Esophagus squamous epithelium (tissue), 5 donors: ENCODE results near the gene MKS1. TPM values are rescaled to one million over a fixed set of nuclear protein-coding genes. Genes with fewer than 3 reads are reported as not detected.
A peak's percentile ranks its signal among the peaks of the same experiment; 100 is the strongest.

ENCODE experiments used
- DNase-seq: peaks from one replicate; lab custom pipeline; 2025; lab: John Stamatoyannopoulos, UW
- H3K27ac ChIP-seq, 4 donors: fragments of 200-600 bp; sonication (generic); one replicate each; pipeline ENCODE4 v1.5.1; 2016 to 2019; ENCODE audit warnings: mild to moderate bottlenecking in 1 of 4
- H3K27me3 ChIP-seq, 4 donors: fragments of 200-600 bp; sonication (generic); 1 replicate in 3 of 4; 2 replicates in 1 of 4; pipeline versions ENCODE4 v1.5.1 to v1.6.0; 2017 to 2021; ENCODE audit warnings: antibody characterized with exemption in 1 of 4
- H3K36me3 ChIP-seq, 3 donors: fragments of 200-600 bp; sonication (generic); one replicate each; pipeline ENCODE4 v1.5.1; 2016 to 2019
- H3K4me1 ChIP-seq, 3 donors: fragments of 200-600 bp; sonication (generic); one replicate each; pipeline ENCODE4 v1.5.1; 2017 to 2019
- H3K4me3 ChIP-seq, 4 donors: fragments of 200-600 bp; sonication (generic); 1 replicate in 3 of 4; 2 replicates in 1 of 4; pipeline ENCODE4 v1.5.1; 2016 to 2019; ENCODE audit warnings: mild to moderate bottlenecking in 2 of 4, moderate library complexity in 1 of 4
- H3K9me3 ChIP-seq, 3 donors: fragments of 200-600 bp; sonication (generic); one replicate each; pipeline ENCODE4 v1.5.1; 2016 to 2019
- POLR2A ChIP-seq, 4 donors: fragments of 450-650 bp; IDR thresholded peaks; one replicate each; pipeline ENCODE4 v1.6.1; 2017; ENCODE audit warnings: antibody characterized with exemption in 4 of 4, mild to moderate bottlenecking in 4 of 4, moderate library complexity in 3 of 4
- WGBS, 2 donors: methylation state at CpG; one replicate each; pipeline ENCODE4 v1.1.5; 2018; 5-methylcytosine and 5-hydroxymethylcytosine counted together
- intact Hi-C: fragments of 100-400 bp; cut with DNase I; formaldehyde crosslinking; loops from one replicate; pipeline ENCODE4 v1.15.0; 2022
- total RNA-seq, 4 donors: library from RNA; depleted of rRNA; stranded (reverse); fragments of >200 nt; gene quantifications; one replicate each; pipeline ENCODE4 v1.1.0, GENCODE V29; 2016
- TF ChIP-seq, protein P1 (sequence below), 6 experiments: fragments of 450-650 bp in 4 of 6; fragments of 200-600 bp in 2 of 6; sonication (generic) in 2 of 6; IDR thresholded peaks; one replicate each; pipeline ENCODE4 v1.5.1; 2016 to 2019; ENCODE audit warnings: antibody characterized with exemption in 6 of 6, mild to moderate bottlenecking in 4 of 6, moderate library complexity in 4 of 6
- donor health status: DM: yes; HTN: yes; CAD: no.

The MKS1 gene
- total RNA-seq, 4 donors from 2014 or later: 5.3 to 10.8 (median 9.3) TPM

DNA sequence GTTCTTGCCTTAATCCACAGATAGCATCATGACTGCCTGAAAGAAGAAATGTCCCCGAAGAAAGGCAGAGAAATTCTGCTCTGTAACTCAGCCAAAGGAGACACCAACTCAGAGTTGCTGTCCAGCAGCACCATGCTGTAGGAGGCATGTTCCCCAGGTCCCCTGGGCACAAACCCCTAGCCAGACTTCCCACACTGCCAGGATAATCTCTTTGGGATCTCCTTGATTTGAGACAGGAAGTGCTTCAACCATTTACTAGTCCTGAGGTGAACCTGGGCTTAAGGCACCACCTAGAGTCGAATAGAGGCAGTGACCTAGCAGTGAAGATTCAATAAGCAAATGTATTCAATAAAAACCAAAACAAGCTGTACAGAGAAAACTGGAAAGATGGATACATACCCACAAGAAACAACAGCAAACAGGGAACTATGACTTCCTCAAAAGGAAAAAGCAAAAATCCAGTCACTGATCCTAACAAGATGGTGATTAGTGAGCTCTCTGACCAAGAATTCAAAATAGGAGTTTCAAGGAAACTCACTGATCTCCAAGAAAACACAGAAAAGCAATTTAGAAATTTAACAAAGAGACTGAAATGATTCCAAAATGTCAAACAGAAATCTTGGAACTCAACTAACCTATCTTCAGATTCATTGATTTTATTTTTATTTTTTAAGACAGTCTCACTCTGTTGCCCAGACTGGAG lies 46.5 kb downstream of the MKS1 start:
- Histone ChIP-seq H3K27ac (no peak overlapping the region), H3K27me3 (peaks cover 0 to 30% (median 0%) of the 10 kb centered on the region in 4 donors), H3K36me3 (no peaks in the 10 kb centered on the region), H3K4me3 (no peak overlapping the region), H3K9me3 (no peaks in the 10 kb centered on the region), H3K4me1 (no peaks in the 10 kb centered on the region)
- TF ChIP-seq, protein P1, sequence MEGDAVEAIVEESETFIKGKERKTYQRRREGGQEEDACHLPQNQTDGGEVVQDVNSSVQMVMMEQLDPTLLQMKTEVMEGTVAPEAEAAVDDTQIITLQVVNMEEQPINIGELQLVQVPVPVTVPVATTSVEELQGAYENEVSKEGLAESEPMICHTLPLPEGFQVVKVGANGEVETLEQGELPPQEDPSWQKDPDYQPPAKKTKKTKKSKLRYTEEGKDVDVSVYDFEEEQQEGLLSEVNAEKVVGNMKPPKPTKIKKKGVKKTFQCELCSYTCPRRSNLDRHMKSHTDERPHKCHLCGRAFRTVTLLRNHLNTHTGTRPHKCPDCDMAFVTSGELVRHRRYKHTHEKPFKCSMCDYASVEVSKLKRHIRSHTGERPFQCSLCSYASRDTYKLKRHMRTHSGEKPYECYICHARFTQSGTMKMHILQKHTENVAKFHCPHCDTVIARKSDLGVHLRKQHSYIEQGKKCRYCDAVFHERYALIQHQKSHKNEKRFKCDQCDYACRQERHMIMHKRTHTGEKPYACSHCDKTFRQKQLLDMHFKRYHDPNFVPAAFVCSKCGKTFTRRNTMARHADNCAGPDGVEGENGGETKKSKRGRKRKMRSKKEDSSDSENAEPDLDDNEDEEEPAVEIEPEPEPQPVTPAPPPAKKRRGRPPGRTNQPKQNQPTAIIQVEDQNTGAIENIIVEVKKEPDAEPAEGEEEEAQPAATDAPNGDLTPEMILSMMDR (IDR thresholded peaks at IDR 0.05): peak in 4 of 6 experiments; percentile 26 to 52 (median 30)
- TF ChIP-seq POLR2A (IDR thresholded peaks at IDR 0.05): no peak
- intact Hi-C loops: no loop called here
- DNase-seq: no peak
- 25 to 30% methylated on average over 2 of the region's 2 CpGs for WGBS, 2 donors

DNA sequence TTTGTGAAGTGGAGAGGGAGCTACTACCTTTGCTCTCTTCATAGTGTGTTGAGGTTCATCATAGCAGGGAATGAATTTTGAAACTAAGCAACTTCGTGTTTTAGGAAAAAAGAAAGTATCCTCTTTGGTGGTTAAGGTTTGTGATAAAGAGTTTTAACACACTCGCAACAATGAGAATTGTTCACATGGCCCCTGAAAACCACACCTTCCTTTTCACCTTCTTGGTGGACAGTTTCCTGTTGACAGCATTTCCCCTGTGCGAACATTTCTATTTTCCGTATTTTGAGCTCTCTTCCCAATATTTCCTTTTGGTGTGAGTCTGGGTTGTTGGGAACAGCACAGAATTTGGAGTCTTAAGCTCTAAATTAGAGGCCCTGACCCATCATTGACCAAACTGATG lies 48.4 kb downstream of the MKS1 start:
- Histone ChIP-seq H3K9me3 (no peaks in the 10 kb centered on the region), H3K4me3 (no peak overlapping the region), H3K36me3 (no peaks in the 10 kb centered on the region), H3K4me1 (no peaks in the 10 kb centered on the region), H3K27ac (no peak overlapping the region), H3K27me3 (peaks cover 0 to 39% (median 0%) of the 10 kb centered on the region in 4 donors)
- WGBS, 2 donors: 46 to 48% methylated on average over 4 of the region's 4 CpGs
- intact Hi-C loops: no loop called here
- TF ChIP-seq, protein P1 (IDR thresholded peaks at IDR 0.05): no peak
- TF ChIP-seq POLR2A (IDR thresholded peaks at IDR 0.05): no peak
- no peak for DNase-seq

DNA sequence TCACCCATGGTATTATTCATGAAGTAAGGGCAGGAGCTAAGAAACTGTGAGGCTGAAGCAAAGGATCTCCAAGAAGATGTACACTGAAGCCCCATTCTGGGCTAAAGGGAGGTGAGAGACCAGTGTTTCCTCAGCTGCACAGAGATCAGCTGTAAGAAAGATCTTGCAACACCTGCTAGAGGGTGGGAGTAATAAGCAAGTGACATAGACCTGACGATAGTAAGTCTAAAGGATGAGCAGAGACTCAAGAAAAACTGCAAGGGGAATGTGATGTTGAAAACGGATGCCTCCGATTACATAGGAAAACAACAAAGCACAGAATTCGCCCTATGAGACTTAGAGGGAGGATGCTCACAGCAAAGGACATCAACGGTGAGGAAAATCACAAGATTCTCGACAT lies 52.4 kb downstream of the MKS1 start, which contains the start of gene OR4D2:
OR4D2 (plus strand) TSS at position 301 of the 400 bp plus-strand sequence. CDS start 2,674 bp downstream, outside the sequence.
- 57 to 61% methylated on average over 6 of the region's 6 CpGs for WGBS, 2 donors
- Histone ChIP-seq H3K36me3 (no peaks in the 10 kb centered on the region), H3K4me3 (no peak within 1 kb of the TSS), H3K9me3 (no peaks in the 10 kb centered on the region), H3K27ac (no peak within 1 kb of the TSS), H3K27me3 (peaks cover 0 to 58% (median 0%) of the 10 kb centered on the region in 4 donors), H3K4me1 (no peaks in the 10 kb centered on the region)
- TF ChIP-seq, protein P1 (IDR thresholded peaks at IDR 0.05): no peak
- no peak for TF ChIP-seq POLR2A (IDR thresholded peaks at IDR 0.05)
- intact Hi-C loops: no loop called here
- DNase-seq: no peak

DNA sequence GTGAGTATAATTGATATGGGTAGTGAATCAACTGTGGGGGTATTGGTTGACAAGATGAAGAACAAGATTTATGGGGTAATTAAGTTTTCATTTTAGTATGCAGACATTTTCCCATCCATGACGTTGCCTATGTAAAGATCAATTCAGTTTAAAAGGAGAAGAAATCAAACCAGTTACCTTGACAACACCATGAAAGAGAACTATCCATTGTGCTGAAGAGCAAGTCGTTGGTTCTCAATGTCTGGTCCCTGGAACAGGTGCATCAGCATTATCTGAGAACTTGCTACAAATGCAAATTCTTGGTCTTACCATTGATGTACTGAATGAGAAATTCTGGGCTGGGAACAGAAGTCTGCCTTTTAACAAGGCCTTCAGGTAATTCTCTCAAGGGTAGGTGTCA lies 53.1 kb downstream of the MKS1 start:
- Histone ChIP-seq H3K4me1 (no peaks in the 10 kb centered on the region), H3K36me3 (no peaks in the 10 kb centered on the region), H3K9me3 (no peaks in the 10 kb centered on the region), H3K27me3 (peaks cover 0 to 58% (median 0%) of the 10 kb centered on the region in 4 donors), H3K27ac (no peak overlapping the region), H3K4me3 (no peak overlapping the region)
- WGBS, 2 donors: 12 to 13% methylated on average over 2 of the region's 2 CpGs
- DNase-seq: no peak
- intact Hi-C loops: no loop called here
- TF ChIP-seq, protein P1 (IDR thresholded peaks at IDR 0.05): no peak
- TF ChIP-seq POLR2A (IDR thresholded peaks at IDR 0.05): no peak

DNA sequence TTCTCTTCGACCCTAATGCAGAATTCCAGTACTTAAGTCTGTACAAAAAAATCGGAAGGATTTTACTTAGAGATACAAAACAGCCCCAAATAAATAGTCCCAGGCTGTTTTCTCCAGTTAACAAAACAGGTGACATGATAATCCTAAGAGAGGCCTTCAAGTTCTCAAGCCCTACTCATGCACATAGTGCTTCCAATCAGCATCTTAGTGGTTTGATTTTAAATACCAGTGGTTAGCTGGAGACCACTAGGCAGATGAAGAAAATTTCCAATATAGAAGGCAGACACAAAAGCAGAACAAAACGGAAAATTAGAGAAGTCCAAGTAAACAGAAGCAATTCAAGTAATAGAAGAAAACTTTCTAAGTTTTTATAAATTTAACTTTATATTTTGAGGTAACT lies 57.5 kb downstream of the MKS1 start:
- Histone ChIP-seq H3K27me3 (peaks cover 0 to 77% (median 7%) of the 10 kb centered on the region in 4 donors), H3K9me3 (no peaks in the 10 kb centered on the region), H3K27ac (no peak overlapping the region), H3K4me3 (no peak overlapping the region), H3K36me3 (no peaks in the 10 kb centered on the region), H3K4me1 (peaks cover 0 to 11% (median 9%) of the 10 kb centered on the region in 3 donors)
- DNase-seq: no peak
- WGBS, 2 donors: 54 to 73% methylated on average over 3 of the region's 3 CpGs
- no peak for TF ChIP-seq POLR2A (IDR thresholded peaks at IDR 0.05)
- TF ChIP-seq, protein P1 (IDR thresholded peaks at IDR 0.05): no peak
- intact Hi-C loops: no loop called here
